Common myeloid progenitor, CD34-positive (primary cell): ENCODE results near the gene ZNF664.
A peak's percentile ranks its signal among the peaks of the same experiment; 100 is the strongest.

Experiments used
- CTCF ChIA-PET: fragments of 350-600 bp; sonication (Branson Sonifier 250); formaldehyde crosslinking; loops from one replicate; lab custom pipeline; 2021; ENCODE audit warnings: antibody characterized with exemption; lab: Charles Lee
- POLR2A ChIA-PET: fragments of 350-600 bp; sonication (Branson Sonifier 250); formaldehyde crosslinking; loops from one replicate; lab custom pipeline; 2021; ENCODE audit warnings: antibody characterized with exemption; lab: Charles Lee
- DNase-seq, 3 donors: peaks; one replicate each; pipeline versions ENCODE4 v3.0.0 to v3.0.0-alpha.2; 2013
- H3K27ac ChIP-seq, 2 experiments: 1 replicate in 1 of 2; 2 replicates in 1 of 2; pipeline ENCODE4 v1.7.0; 2013; ENCODE audit warnings: inconsistent platforms in 2 of 2, low read length in 2 of 2, mild to moderate bottlenecking in 2 of 2, low read depth in 1 of 2, moderate library complexity in 1 of 2; ENCODE audit not compliant: severe bottlenecking in 2 of 2, insufficient read depth in 1 of 2, poor library complexity in 1 of 2
- H3K27me3 ChIP-seq, 5 experiments: replicated peaks in 2 of 5; 1 replicate in 3 of 5; 2 replicates in 2 of 5; pipeline versions ENCODE4 v1.6.1 to v1.7.0; 2013; ENCODE audit warnings: low read length in 4 of 5, mild to moderate bottlenecking in 2 of 5, moderate library complexity in 2 of 5, inconsistent platforms in 1 of 5; ENCODE audit not compliant: insufficient read depth in 5 of 5, control insufficient read depth in 4 of 5
- H3K36me3 ChIP-seq, 4 experiments: 1 replicate in 2 of 4; 2 replicates in 2 of 4; pipeline versions ENCODE4 v1.6.1 to v1.7.0; 2013; ENCODE audit warnings: low read length in 3 of 4, control low read depth in 1 of 4, mild to moderate bottlenecking in 1 of 4; ENCODE audit not compliant: control insufficient read depth in 4 of 4, insufficient read depth in 4 of 4
- H3K4me1 ChIP-seq, 4 experiments: 1 replicate in 3 of 4; 2 replicates in 1 of 4; pipeline versions ENCODE4 v1.6.1 to v1.7.1; 2013; ENCODE audit warnings: low read length in 3 of 4, mild to moderate bottlenecking in 3 of 4, control low read depth in 1 of 4, inconsistent platforms in 1 of 4, moderate library complexity in 1 of 4; ENCODE audit not compliant: control insufficient read depth in 4 of 4, insufficient read depth in 4 of 4; ENCODE audit errors: control extremely low read depth in 1 of 4
- H3K4me3 ChIP-seq, 7 experiments: 1 replicate in 4 of 7; 2 replicates in 3 of 7; pipeline versions ENCODE4 v1.5.1 to v1.7.0; 2013; ENCODE audit warnings: mild to moderate bottlenecking in 7 of 7, low read length in 6 of 7, moderate library complexity in 6 of 7, inconsistent platforms in 2 of 7, low read depth in 2 of 7, control low read depth in 1 of 7; ENCODE audit not compliant: insufficient read depth in 4 of 7, control insufficient read depth in 1 of 7; ENCODE audit errors: extremely low read depth in 1 of 7
- H3K9me3 ChIP-seq, 5 experiments: 1 replicate in 4 of 5; 2 replicates in 1 of 5; pipeline versions ENCODE4 v1.6.1 to v1.7.1; 2013; ENCODE audit warnings: low read length in 4 of 5, mild to moderate bottlenecking in 2 of 5, inconsistent platforms in 1 of 5, low read depth in 1 of 5, moderate library complexity in 1 of 5; ENCODE audit not compliant: control insufficient read depth in 4 of 5, insufficient read depth in 2 of 5; ENCODE audit errors: control extremely low read depth in 1 of 5
- WGBS: methylation state at CpG from one replicate; pipeline ENCODE4 v1.1.5; 2013; ENCODE audit not compliant: insufficient coverage; 5-methylcytosine and 5-hydroxymethylcytosine counted together

Gene ZNF664

DNA sequence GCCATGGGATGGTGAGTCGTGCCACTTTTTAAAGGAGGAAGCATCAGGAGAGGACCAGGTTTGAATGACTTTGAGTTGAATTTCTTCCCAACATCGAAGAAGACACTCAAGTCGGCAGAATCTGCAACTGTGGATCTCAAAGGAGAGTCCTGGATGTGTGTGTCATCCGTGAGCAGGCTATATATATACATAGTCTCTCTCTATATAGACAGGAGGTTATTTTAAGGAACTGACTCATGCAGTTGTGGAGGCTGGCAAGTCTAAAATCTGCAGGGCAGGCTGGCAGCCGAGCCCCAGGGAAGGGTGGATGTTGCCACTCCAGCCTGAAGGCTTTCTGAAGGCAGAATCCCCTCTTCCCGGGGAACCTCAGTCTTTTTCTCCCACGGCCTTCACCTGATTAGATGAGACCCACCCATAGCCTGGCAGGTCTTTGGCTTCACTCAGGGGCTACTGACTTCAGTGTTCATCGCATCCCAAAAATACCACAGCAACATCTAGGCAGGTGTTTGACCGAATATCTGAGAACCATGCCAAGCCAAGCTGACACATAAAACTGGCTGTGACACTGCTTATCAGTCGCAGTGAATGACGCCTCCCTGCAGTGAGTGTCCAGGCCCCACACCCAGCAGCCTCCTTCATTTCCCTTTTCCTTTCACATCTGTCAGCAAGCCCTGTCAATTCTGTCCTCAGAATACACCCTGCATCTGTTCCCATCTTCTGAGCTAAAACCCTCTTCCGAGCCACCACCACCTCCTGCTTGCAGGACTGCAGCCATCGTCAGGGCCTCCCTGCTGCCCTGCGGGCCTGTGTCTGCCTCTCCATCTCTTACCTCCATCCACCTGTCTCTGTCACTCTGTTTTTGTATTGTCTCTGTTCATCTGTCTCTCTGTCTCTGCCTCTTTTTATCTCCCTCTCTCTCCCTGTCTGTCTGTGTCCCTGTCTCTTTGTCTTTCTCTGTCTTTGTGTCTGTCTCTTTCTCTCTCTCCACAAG is 54.0 kb downstream of the ZNF664 start:
- DNase-seq: peak in 2 of 3 donors; percentile 40 to 62
- WGBS: 95% methylated on average over 11 of the region's 14 CpGs
- H3K27ac ChIP-seq: no peak overlapping the region
- ChIA-PET POLR2A (no interaction called here), CTCF (interaction anchor here (1.3 kb wide), 1 partner anchor 25 kb away, joined by 3 read pairs; no protein-coding TSS in a partner anchor)
- H3K27me3 ChIP-seq: no peaks in the 10 kb centered on the region
- H3K4me1 ChIP-seq: peaks cover 3 to 42% (median 31%) of the 10 kb centered on the region in 4 experiments
- no peaks in the 10 kb centered on the region for H3K36me3 ChIP-seq
- no peaks in the 10 kb centered on the region for H3K9me3 ChIP-seq
- no peak overlapping the region for H3K4me3 ChIP-seq

- CTCF ChIA-PET: interaction anchor here (0.7 to 1.4 kb wide), 4 partner anchors 9 to 41 kb away, joined by 3 to 8 read pairs (median 3); no protein-coding TSS in a partner anchor
Observed at GRCh38 chr12:124027753-124028554, 54.9 kb downstream of the ZNF664 start.

GRCh38 chr12:124028555-124028925 is 55.5 kb downstream of the ZNF664 start:
- Histone ChIP-seq H3K9me3 (no peaks in the 10 kb centered on the region), H3K4me1 (peaks cover 3 to 39% (median 29%) of the 10 kb centered on the region in 4 experiments), H3K36me3 (no peaks in the 10 kb centered on the region), H3K27me3 (no peaks in the 10 kb centered on the region), H3K27ac (no peak overlapping the region), H3K4me3 (no peak overlapping the region)
- ChIA-PET POLR2A (no interaction called here), CTCF (interaction anchor here (0.7 to 1.4 kb wide), 4 partner anchors 8 to 41 kb away, joined by 3 to 8 read pairs (median 3); no protein-coding TSS in a partner anchor)
- DNase-seq: peak in 2 of 3 donors; percentile 54 to 67
- WGBS: 30% methylated on average over 5 of the region's 5 CpGs

More at GRCh38 chr12:124027753-124028554, 54.9 kb downstream of the ZNF664 start:
- Histone ChIP-seq H3K36me3 (no peaks in the 10 kb centered on the region), H3K9me3 (no peaks in the 10 kb centered on the region), H3K27me3 (no peaks in the 10 kb centered on the region), H3K27ac (no peak overlapping the region), H3K4me1 (peaks cover 3 to 42% (median 31%) of the 10 kb centered on the region in 4 experiments), H3K4me3 (no peak overlapping the region)
- 91% methylated on average over 16 of the region's 18 CpGs for WGBS
- POLR2A ChIA-PET: no interaction called here
- DNase-seq: no peak

DNA sequence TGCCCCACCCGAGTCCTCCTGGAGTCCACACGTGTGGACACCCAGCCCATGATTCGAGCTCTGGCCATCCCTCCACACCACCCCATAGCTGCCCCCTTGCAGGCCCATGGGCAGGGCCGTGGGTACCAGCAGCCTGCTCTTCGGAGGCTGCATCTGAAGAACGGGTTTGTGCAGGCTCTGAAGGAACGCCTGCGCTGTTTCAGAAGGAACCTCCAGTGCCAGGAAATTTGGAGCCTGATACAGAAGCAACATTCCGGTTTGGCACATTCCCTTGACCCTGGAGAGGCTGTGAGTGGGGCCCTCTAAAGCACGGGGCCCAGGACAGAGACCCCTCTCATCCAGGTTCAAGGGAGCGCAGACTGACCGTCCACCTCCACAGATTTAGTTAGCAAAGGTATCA is 57.0 kb downstream of the ZNF664 start:
- Histone ChIP-seq H3K27me3 (no peaks in the 10 kb centered on the region), H3K36me3 (no peaks in the 10 kb centered on the region), H3K27ac (no peak overlapping the region), H3K4me1 (peaks cover 3 to 24% (median 14%) of the 10 kb centered on the region in 4 experiments), H3K4me3 (no peak overlapping the region), H3K9me3 (no peaks in the 10 kb centered on the region)
- no peak for DNase-seq
- WGBS: 97% methylated on average over 8 of the region's 12 CpGs
- ChIA-PET POLR2A (no interaction called here), CTCF (interaction anchor here (0.8 to 3.7 kb wide), 7 partner anchors 9 to 292 kb away, joined by 3 to 19 read pairs (median 5); no protein-coding TSS in a partner anchor)

DNA sequence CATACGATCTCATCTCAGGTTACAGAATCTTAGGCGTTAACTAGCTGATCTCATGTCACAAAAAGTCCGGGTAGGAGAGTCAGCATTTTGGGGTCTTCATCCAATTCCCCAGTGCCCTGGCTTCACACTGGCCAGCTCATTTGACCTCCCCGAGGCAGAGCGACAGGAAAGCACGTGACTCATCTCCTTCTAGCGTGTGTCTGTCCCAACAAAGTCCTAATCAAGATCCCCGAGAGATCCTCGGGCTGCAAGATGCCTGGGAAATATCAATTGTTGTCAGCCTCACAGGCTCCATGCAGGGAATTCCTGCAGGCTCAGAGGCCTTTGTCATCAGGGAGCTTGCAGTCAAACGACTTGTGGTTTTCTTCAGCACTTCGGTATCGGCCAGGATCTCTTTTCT is 57.5 kb downstream of the ZNF664 start:
- ChIA-PET CTCF (interaction anchor here (0.8 to 3.7 kb wide), 9 partner anchors 9 to 291 kb away, joined by 3 to 19 read pairs (median 5); no protein-coding TSS in a partner anchor), POLR2A (interaction anchor here (0.6 kb wide), 1 partner anchor 384 kb away, joined by 5 read pairs; no protein-coding TSS in a partner anchor)
- Histone ChIP-seq H3K4me3 (no peak overlapping the region), H3K9me3 (no peaks in the 10 kb centered on the region), H3K36me3 (no peaks in the 10 kb centered on the region), H3K4me1 (peaks cover 2 to 19% (median 11%) of the 10 kb centered on the region in 4 experiments), H3K27ac (no peak overlapping the region), H3K27me3 (no peaks in the 10 kb centered on the region)
- no peak for DNase-seq
- 85% methylated on average over 11 of the region's 12 CpGs for WGBS

- no peaks in the 10 kb centered on the region for H3K36me3 ChIP-seq
- no peak overlapping the region for H3K27ac ChIP-seq
- H3K4me1 ChIP-seq: peaks cover 1 to 18% (median 8%) of the 10 kb centered on the region in 4 experiments
- no peaks in the 10 kb centered on the region for H3K27me3 ChIP-seq
- WGBS: 60% methylated on average over 3 of the region's 5 CpGs
- H3K9me3 ChIP-seq: no peaks in the 10 kb centered on the region
- no peak for DNase-seq
- CTCF ChIA-PET: interaction anchor here (0.6 to 3.7 kb wide), 15 partner anchors 8 to 318 kb away, joined by 3 to 19 read pairs (median 5); partner anchors contain the start of genes CCDC92 and ZNF664
- no peak overlapping the region for H3K4me3 ChIP-seq
- POLR2A ChIA-PET: interaction anchor here (0.6 kb wide), 1 partner anchor 385 kb away, joined by 5 read pairs; no protein-coding TSS in a partner anchor
Observed at GRCh38 chr12:124031058-124031457, 58.0 kb downstream of the ZNF664 start.
